HepG2 (cell line): ENCODE data around the gene NKIRAS1. TPM values are rescaled to one million over a fixed set of nuclear protein-coding genes. Genes with fewer than 3 reads are reported as not detected.

ENCODE experiments used
- ARNTL ChIP-seq: sonication (generic); formaldehyde crosslinking; IDR thresholded peaks from 2 replicates; pipeline ENCODE4 v1.4.0; 2020; ENCODE audit warnings: mild to moderate bottlenecking, missing genetic modification reagents
- GABPA ChIP-seq, 2 experiments: IDR thresholded peaks; 2 replicates each; pipeline ENCODE4 v1.6.1; 2011 to 2016; ENCODE audit warnings: low read depth in 2 of 2, low read length in 1 of 2, missing biosample characterization in 1 of 2, missing genetic modification characterization in 1 of 2
- HNF1B ChIP-seq: sonication (generic); formaldehyde crosslinking; IDR thresholded peaks from 2 replicates; pipeline ENCODE4 v1.5.1; 2020; ENCODE audit warnings: mild to moderate bottlenecking, moderate library complexity, missing genetic modification reagents
- KDM2A ChIP-seq: sonication (generic); formaldehyde crosslinking; IDR thresholded peaks from 2 replicates; pipeline ENCODE4 v1.4.0; 2020; ENCODE audit warnings: low read depth, missing genetic modification reagents, borderline replicate concordance
- NFATC3 ChIP-seq: sonication (generic); formaldehyde crosslinking; IDR thresholded peaks from 2 replicates; pipeline ENCODE4 v1.5.1; 2020; ENCODE audit warnings: mild to moderate bottlenecking, missing genetic modification reagents
- NR3C1 ChIP-seq: sonication (generic); formaldehyde crosslinking; IDR thresholded peaks from 2 replicates; pipeline ENCODE4 v1.4.0; 2020; ENCODE audit warnings: missing genetic modification reagents
- ONECUT2 ChIP-seq: sonication (generic); formaldehyde crosslinking; IDR thresholded peaks from 2 replicates; pipeline ENCODE4 v1.4.0; 2020; ENCODE audit warnings: missing genetic modification reagents
- PPARG ChIP-seq: conservative IDR thresholded peaks from 2 replicates; pipeline ENCODE4 v1.6.1; 2016; ENCODE audit warnings: missing biosample characterization, missing genetic modification reagents
- SNAI1 ChIP-seq: sonication (generic); formaldehyde crosslinking; IDR thresholded peaks from 2 replicates; pipeline ENCODE4 v1.5.0; 2020; ENCODE audit warnings: mild to moderate bottlenecking, missing genetic modification reagents, borderline replicate concordance
- YEATS4 ChIP-seq: sonication (generic); formaldehyde crosslinking; IDR thresholded peaks from 2 replicates; pipeline ENCODE4 v1.4.0; 2020; ENCODE audit warnings: missing genetic modification reagents, borderline replicate concordance
- ZFP36L2 ChIP-seq: sonication (generic); formaldehyde crosslinking; IDR thresholded peaks from 2 replicates; pipeline ENCODE4 v1.4.0; 2020; ENCODE audit warnings: missing genetic modification reagents
- ZNF260 ChIP-seq: sonication (generic); formaldehyde crosslinking; IDR thresholded peaks from 2 replicates; pipeline ENCODE4 v1.4.0; 2020; ENCODE audit warnings: missing genetic modification reagents, low read depth, mild to moderate bottlenecking, borderline replicate concordance
- ZNF530 ChIP-seq: sonication (generic); formaldehyde crosslinking; IDR thresholded peaks from 2 replicates; pipeline ENCODE4 v1.5.0; 2020; ENCODE audit warnings: low read depth, mild to moderate bottlenecking, missing genetic modification reagents
- ZNF709 ChIP-seq: sonication (generic); formaldehyde crosslinking; IDR thresholded peaks from 2 replicates; pipeline ENCODE4 v1.5.0; 2020; ENCODE audit warnings: mild to moderate bottlenecking, missing genetic modification reagents
- polyA plus RNA-seq, 8 experiments: library from polyadenylated mRNA; depleted of rRNA in 3 of 8; stranded (reverse) in 7 of 8; unstranded in 1 of 8; fragments of >200 nt; fragmentation: Illumina TruSeq in 4 of 8; extraction: Trizol in 4 of 8; gene quantifications; 2 replicates each; pipeline versions ENCODE4 v1.2.1 to v1.2.3, GENCODE V29; 2011 to 2016; ENCODE audit warnings: low read depth in 4 of 8, missing spikeins in 1 of 8, mixed read lengths in 1 of 8; ENCODE audit not compliant: insufficient read depth in 1 of 8
- total RNA-seq, 5 experiments: library from RNA; depleted of rRNA; stranded (reverse); fragments of >200 nt; fragmentation: Illumina TruSeq; extraction: Trizol; gene quantifications; 2 replicates each; pipeline ENCODE4 v1.2.3, GENCODE V29; 2016; ENCODE audit warnings: low read depth in 1 of 5
- TF ChIP-seq, protein P1 (sequence below): sonication (generic); formaldehyde crosslinking; IDR thresholded peaks from 2 replicates; pipeline ENCODE4 v1.4.0; 2020; ENCODE audit warnings: mild to moderate bottlenecking, missing genetic modification reagents
- TF ChIP-seq, protein P2 (sequence below): sonication (generic); formaldehyde crosslinking; IDR thresholded peaks from 2 replicates; pipeline ENCODE4 v1.4.0; 2020; ENCODE audit warnings: mild to moderate bottlenecking, missing genetic modification reagents
- TF ChIP-seq, protein P3 (sequence below): sonication (generic); formaldehyde crosslinking; IDR thresholded peaks from 2 replicates; pipeline ENCODE4 v1.9.0; 2021; ENCODE audit warnings: missing genetic modification reagents, mild to moderate bottlenecking, borderline replicate concordance
- TF ChIP-seq, protein P4 (sequence below): IDR thresholded peaks from 2 replicates; pipeline ENCODE4 v1.6.1; 2016; ENCODE audit warnings: missing biosample characterization, missing genetic modification reagents, low read depth
- TF ChIP-seq, protein P5 (sequence below): sonication (generic); formaldehyde crosslinking; IDR thresholded peaks from 2 replicates; pipeline ENCODE4 v1.5.1; 2020; ENCODE audit warnings: missing genetic modification reagents, mild to moderate bottlenecking, borderline replicate concordance

The NKIRAS1 gene
- total and polyA plus RNA-seq, 2 of the 13 experiments (the other 11 are each of a cell fraction or from before 2014, with no cell fraction given), result 4.3 to 8.0 TPM

DNA sequence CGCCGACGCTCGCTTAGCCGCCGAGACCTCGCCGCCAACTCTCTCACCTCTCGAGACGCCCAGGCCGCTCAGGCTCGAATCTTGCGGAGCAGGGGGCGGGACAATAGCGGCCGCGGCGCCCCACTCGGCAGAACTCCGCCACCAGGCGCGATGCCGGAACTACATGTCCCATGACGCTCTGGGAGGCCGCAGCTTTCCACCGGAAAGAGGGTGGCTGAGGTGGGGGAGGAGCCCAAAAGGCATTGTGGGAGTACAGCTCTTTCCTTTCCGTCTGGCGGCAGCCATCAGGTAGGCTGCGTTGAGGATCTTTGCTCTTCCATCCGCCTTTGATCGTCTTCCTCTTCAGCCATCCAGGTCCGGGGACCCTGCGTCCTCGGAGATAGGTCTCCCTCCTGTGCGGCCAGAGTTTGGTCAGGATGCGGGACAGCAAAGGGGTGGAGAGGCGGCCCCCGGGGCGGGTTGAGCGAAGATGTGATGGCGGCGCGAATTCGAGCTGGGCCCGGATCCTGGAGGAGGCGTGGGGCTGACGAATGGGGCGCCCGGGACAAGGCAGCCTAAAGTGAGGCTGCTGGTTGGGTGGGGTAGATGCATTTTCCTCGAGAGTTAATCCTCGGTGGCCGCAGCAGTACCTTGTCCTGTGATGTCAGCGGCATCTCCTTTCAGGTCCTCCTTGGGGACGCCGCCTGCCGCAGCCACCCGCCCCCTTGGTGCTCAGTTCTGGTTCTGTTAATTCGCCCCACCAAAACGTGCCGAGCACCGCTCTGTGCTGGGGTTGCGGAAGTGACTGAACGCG lies at the start of gene NKIRAS1, which contains the start of gene RPL15 (continued):
- TF ChIP-seq HNF1B (CRISPR knock-in tag), result peak; percentile 84
- TF ChIP-seq PPARG, result no peak; the same call in 1 of the 2 replicates
- TF ChIP-seq, protein P1, sequence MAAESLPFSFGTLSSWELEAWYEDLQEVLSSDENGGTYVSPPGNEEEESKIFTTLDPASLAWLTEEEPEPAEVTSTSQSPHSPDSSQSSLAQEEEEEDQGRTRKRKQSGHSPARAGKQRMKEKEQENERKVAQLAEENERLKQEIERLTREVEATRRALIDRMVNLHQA (CRISPR knock-in tag), result no peak
- TF ChIP-seq, protein P2, sequence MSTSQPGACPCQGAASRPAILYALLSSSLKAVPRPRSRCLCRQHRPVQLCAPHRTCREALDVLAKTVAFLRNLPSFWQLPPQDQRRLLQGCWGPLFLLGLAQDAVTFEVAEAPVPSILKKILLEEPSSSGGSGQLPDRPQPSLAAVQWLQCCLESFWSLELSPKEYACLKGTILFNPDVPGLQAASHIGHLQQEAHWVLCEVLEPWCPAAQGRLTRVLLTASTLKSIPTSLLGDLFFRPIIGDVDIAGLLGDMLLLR (CRISPR knock-in tag), result peak; percentile 24; the same call in 1 of the 2 replicates
- no peak for TF ChIP-seq NR3C1 (CRISPR knock-in tag)
- TF ChIP-seq, protein P3, sequence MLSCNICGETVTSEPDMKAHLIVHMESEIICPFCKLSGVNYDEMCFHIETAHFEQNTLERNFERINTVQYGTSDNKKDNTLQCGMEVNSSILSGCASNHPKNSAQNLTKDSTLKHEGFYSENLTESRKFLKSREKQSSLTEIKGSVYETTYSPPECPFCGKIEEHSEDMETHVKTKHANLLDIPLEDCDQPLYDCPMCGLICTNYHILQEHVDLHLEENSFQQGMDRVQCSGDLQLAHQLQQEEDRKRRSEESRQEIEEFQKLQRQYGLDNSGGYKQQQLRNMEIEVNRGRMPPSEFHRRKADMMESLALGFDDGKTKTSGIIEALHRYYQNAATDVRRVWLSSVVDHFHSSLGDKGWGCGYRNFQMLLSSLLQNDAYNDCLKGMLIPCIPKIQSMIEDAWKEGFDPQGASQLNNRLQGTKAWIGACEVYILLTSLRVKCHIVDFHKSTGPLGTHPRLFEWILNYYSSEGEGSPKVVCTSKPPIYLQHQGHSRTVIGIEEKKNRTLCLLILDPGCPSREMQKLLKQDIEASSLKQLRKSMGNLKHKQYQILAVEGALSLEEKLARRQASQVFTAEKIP (CRISPR knock-in tag), result no peak
- TF ChIP-seq, protein P4, sequence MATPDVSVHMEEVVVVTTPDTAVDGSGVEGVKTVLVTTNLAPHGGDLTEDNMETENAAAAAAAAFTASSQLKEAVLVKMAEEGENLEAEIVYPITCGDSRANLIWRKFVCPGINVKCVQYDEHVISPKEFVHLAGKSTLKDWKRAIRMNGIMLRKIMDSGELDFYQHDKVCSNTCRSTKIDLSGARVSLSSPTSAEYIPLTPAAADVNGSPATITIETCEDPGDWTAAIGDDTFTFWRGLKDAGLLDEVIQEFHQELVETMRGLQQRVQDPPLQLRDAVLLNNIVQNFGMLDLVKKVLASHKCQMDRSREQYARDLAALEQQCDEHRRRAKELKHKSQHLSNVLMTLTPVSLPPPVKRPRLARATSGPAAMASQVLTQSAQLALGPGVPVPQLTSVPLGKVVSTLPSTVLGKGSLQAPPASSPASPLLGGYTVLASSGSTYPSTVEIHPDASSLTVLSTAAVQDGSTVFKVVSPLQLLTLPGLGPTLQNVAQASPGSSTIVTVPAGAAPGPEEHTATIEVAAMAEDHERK (CRISPR knock-in tag), result peak; percentile 60; the same call in 1 of the 2 replicates
- TF ChIP-seq ZNF260 (CRISPR knock-in tag), result 0 out of 2 replicates have a peak, but pooled peaks have one; percentile 51
- TF ChIP-seq KDM2A, result peak; percentile 93
- peak; percentile 49; the same call in 1 of the 2 replicates for TF ChIP-seq ZNF709 (CRISPR knock-in tag)
- no peak for TF ChIP-seq ZNF530 (CRISPR knock-in tag)
- TF ChIP-seq ZFP36L2 (CRISPR knock-in tag), result 0 out of 2 replicates have a peak, but pooled peaks have one; percentile 80
- peak; percentile 61 for TF ChIP-seq SNAI1 (CRISPR knock-in tag)
- peak; percentile 91 for TF ChIP-seq GABPA (IDR thresholded peaks at IDR 0.05; ENCODE audit: low read depth, low read length)
- TF ChIP-seq GABPA (CRISPR knock-in tag; IDR thresholded peaks at IDR 0.05; ENCODE audit: low read depth), result peak; percentile 98
- peak; percentile 98 for TF ChIP-seq YEATS4 (CRISPR knock-in tag)
- TF ChIP-seq, protein P5, sequence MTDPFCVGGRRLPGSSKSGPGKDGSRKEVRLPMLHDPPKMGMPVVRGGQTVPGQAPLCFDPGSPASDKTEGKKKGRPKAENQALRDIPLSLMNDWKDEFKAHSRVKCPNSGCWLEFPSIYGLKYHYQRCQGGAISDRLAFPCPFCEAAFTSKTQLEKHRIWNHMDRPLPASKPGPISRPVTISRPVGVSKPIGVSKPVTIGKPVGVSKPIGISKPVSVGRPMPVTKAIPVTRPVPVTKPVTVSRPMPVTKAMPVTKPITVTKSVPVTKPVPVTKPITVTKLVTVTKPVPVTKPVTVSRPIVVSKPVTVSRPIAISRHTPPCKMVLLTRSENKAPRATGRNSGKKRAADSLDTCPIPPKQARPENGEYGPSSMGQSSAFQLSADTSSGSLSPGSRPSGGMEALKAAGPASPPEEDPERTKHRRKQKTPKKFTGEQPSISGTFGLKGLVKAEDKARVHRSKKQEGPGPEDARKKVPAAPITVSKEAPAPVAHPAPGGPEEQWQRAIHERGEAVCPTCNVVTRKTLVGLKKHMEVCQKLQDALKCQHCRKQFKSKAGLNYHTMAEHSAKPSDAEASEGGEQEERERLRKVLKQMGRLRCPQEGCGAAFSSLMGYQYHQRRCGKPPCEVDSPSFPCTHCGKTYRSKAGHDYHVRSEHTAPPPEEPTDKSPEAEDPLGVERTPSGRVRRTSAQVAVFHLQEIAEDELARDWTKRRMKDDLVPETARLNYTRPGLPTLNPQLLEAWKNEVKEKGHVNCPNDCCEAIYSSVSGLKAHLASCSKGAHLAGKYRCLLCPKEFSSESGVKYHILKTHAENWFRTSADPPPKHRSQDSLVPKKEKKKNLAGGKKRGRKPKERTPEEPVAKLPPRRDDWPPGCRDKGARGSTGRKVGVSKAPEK (CRISPR knock-in tag), result peak; percentile 63; the same call in 1 of the 2 replicates
- no peak; the same call in 1 of the 2 replicates for TF ChIP-seq NFATC3
- TF ChIP-seq ARNTL, result 0 out of 2 replicates have a peak, but pooled peaks have one; percentile 68
- 0 out of 2 replicates have a peak, but pooled peaks have one; percentile 24 for TF ChIP-seq ONECUT2 (CRISPR knock-in tag)
